Measurements from ENCODE around the gene TPH2. TPM values are rescaled to one million over a fixed set of nuclear protein-coding genes. Genes with fewer than 3 reads are reported as not detected.

TPH2 gene
- total and polyA plus RNA-seq, 4 donors: not detected

- TF ChIP-seq CTCF (IDR thresholded peaks at IDR 0.05; ENCODE audit: low read depth, low read length, missing input control) (no peak), FOXA2 (IDR thresholded peaks at IDR 0.05) (no peak), RAD21 (IDR thresholded peaks at IDR 0.05) (no peak), ZBTB33 (IDR thresholded peaks at IDR 0.05) (no peak), GABPA (IDR thresholded peaks at IDR 0.05 in 1 of 2, conservative IDR thresholded peaks at IDR 0.05 in 1 of 2) (no peak)
These were observed 17.3 kb downstream of the TPH2 start (continued) for GRCh38 chr12:71955970-71956369.

DNA sequence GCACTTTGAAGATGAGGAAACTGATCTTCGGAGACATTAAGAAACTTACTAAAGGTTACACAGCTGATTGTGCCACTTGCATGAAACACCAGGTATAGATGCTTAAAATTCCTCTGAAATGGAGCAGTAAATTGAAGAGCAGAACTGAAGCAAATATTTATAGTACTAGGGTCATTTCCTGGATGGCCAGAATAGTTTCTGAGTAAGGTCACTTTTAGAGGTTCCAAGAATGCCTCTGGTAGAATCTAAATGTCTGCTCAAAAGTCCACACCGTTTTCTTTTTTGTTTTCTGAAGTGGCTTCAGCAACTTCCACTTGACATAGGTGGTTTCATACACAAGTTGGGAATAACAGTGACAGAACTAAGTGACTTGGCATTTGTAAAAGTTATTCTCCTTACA, 19.4 kb downstream of the TPH2 start:
- H3K4me3 ChIP-seq (ENCODE audit: low read depth in 1 of 3, low read length in 3 of 3): no peak overlapping the region
- 13% methylated on average over 2 of the region's 2 CpGs for WGBS
- H3K9ac ChIP-seq (ENCODE audit: low read depth in 1 of 2, low read length in 2 of 2): no peak overlapping the region
- no peaks in the 10 kb centered on the region for H3K27me3 ChIP-seq (ENCODE audit: control insufficient read depth in 4 of 4, insufficient read depth in 4 of 4, low read length in 3 of 4)
- peaks cover 2 to 38% (median 26%) of the 10 kb centered on the region in 4 donors for H3K4me1 ChIP-seq (ENCODE audit: control insufficient read depth in 4 of 4, insufficient read depth in 4 of 4, low read length in 3 of 4)
- no peak for TF ChIP-seq SP1 (IDR thresholded peaks at IDR 0.05)
- TF ChIP-seq HNF4A (conservative IDR thresholded peaks at IDR 0.05): peak in 1 of 2 donors; percentile 26
- H3K27ac ChIP-seq (ENCODE audit: low read depth in 1 of 2, low read length in 2 of 2): peak overlapping the region in 1 of 2 donors; percentile 44
- no peaks in the 10 kb centered on the region for H3K9me3 ChIP-seq (ENCODE audit: control insufficient read depth in 4 of 4, low read length in 3 of 4)
- no peaks in the 10 kb centered on the region for H3K36me3 ChIP-seq (ENCODE audit: control insufficient read depth in 4 of 4, insufficient read depth in 3 of 4, low read depth in 1 of 4, low read length in 3 of 4)
- no peak for DNase-seq (ENCODE audit: low spot score)

DNA sequence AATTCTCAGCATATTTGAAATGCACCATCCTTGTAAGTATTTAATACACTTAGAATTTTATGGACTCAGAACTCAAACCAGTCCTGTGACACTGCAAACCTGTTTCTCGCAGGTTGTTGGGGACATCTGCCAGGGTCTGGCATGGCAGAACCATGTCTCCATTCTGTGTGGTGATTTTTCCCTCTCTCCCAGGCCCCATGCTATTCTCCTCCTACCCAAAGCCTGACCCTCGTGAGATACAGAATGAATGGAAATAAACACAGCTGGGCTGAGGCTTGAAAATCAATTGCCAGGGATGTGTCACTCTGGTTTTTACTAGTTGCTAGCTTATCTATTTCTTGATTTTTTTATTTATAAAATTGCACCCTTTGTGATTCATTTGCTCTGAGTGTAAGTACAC, 19.8 kb downstream of the TPH2 start:
- no peak overlapping the region for H3K9ac ChIP-seq (ENCODE audit: low read depth in 1 of 2, low read length in 2 of 2)
- H3K4me1 ChIP-seq (ENCODE audit: control insufficient read depth in 4 of 4, insufficient read depth in 4 of 4, low read length in 3 of 4): peaks cover 2 to 38% (median 26%) of the 10 kb centered on the region in 4 donors
- no peak for DNase-seq (ENCODE audit: low spot score)
- H3K27me3 ChIP-seq (ENCODE audit: control insufficient read depth in 4 of 4, insufficient read depth in 4 of 4, low read length in 3 of 4): no peaks in the 10 kb centered on the region
- no peak overlapping the region for H3K4me3 ChIP-seq (ENCODE audit: low read depth in 1 of 3, low read length in 3 of 3)
- H3K27ac ChIP-seq (ENCODE audit: low read depth in 1 of 2, low read length in 2 of 2): peak overlapping the region in 1 of 2 donors; percentile 44
- TF ChIP-seq RXRA (IDR thresholded peaks at IDR 0.05): no peak
- TF ChIP-seq REST (IDR thresholded peaks at IDR 0.05): no peak
- no peak for TF ChIP-seq FOXA1 (IDR thresholded peaks at IDR 0.05)
- TF ChIP-seq NR2F2 (IDR thresholded peaks at IDR 0.05): no peak
- no peak for TF ChIP-seq ZBTB33 (IDR thresholded peaks at IDR 0.05)
- TF ChIP-seq SP1 (IDR thresholded peaks at IDR 0.05): no peak
- no peak for TF ChIP-seq EGR1 (IDR thresholded peaks at IDR 0.05; ENCODE audit: low read depth in 2 of 2)
- no peak for TF ChIP-seq HNF4A (conservative IDR thresholded peaks at IDR 0.05)
- H3K36me3 ChIP-seq (ENCODE audit: control insufficient read depth in 4 of 4, insufficient read depth in 3 of 4, low read depth in 1 of 4, low read length in 3 of 4): no peaks in the 10 kb centered on the region
- no peaks in the 10 kb centered on the region for H3K9me3 ChIP-seq (ENCODE audit: control insufficient read depth in 4 of 4, low read length in 3 of 4)
- WGBS: 54% methylated on average over 2 of the region's 2 CpGs

Measured in liver (tissue), 9 donors.